ELF-1 (cell line): Measurements from ENCODE around the gene PLEKHA8.

Experiments used
- DNase-seq: peaks from one replicate; pipeline ENCODE4 v3.0.0-alpha.2; 2016; ENCODE audit warnings: low read depth, low spot score

Gene PLEKHA8, protein sequence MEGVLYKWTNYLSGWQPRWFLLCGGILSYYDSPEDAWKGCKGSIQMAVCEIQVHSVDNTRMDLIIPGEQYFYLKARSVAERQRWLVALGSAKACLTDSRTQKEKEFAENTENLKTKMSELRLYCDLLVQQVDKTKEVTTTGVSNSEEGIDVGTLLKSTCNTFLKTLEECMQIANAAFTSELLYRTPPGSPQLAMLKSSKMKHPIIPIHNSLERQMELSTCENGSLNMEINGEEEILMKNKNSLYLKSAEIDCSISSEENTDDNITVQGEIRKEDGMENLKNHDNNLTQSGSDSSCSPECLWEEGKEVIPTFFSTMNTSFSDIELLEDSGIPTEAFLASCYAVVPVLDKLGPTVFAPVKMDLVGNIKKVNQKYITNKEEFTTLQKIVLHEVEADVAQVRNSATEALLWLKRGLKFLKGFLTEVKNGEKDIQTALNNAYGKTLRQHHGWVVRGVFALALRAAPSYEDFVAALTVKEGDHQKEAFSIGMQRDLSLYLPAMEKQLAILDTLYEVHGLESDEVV

DNA sequence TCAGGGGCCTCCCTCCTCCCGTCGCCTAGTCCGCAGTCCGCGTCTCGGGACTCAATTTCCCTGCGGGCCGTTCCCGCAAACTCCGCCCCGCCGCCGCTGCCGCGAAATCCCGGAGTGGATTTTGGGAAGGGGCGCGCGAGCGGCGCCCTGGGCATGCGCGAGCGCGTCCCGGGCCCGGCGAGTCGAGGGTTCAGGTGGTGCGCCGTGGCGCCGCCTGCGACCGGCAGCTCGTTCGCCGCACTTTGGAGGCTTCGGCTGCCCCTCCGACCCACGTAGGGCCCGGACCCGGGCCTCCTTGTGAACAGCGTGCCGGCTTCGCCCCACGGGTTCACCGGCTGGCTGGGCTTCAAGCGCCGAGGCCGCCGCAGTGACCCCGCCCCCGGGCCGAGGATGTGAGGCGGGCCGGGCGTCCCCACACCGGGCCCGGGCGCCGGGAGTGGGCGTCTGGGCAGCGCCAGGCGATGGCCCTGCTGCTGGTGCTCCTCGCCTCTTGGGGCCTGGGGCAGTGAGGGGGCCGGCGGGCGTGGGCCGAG, at the start of gene PLEKHA8:
Gene PLEKHA8, plus strand, starts transcription at position 197 of the 533 bp plus-strand sequence. CDS start 351 bp downstream, outside the sequence.
- peak; percentile 96 for DNase-seq

DNA sequence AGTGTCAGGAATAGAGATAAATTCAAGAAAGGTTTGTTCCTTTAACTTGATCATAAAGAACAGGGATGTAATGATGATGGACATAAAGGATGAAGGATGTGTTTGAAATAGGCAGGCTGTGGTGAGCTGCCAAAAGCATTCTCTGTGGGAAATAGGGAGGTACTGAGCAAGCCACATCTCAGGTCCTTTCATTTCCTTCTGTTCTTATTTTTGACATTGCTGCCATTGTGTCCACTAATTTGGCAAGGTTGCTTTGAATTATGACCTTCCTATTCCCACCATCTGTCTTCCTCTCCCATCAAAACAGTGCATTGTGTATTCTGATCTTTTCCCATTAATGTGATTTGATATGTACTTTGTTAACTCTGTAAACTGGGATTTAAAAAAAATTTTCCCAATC, 48.1 kb upstream of the PLEKHA8 start:
- DNase-seq, result no peak

DNA sequence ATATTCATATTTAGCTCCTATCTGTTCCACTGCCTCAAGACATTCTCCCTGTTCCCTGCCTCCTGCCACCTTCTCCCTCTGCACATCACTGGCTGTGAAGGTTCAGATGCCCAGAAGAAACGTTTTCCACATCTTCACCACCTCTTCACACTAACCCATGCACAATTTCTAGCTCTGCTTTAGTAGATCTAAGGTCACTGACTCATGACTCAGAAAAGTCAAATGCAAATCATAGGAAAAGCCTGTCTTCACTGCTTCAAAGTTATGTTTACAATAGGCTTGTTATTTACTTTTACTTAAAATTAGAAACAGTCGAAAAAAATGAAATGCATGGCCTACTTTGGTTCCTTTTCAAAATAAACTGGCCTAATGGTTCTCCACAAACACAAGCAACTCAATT, 41.1 kb upstream of the PLEKHA8 start:
- DNase-seq, result no peak

DNA sequence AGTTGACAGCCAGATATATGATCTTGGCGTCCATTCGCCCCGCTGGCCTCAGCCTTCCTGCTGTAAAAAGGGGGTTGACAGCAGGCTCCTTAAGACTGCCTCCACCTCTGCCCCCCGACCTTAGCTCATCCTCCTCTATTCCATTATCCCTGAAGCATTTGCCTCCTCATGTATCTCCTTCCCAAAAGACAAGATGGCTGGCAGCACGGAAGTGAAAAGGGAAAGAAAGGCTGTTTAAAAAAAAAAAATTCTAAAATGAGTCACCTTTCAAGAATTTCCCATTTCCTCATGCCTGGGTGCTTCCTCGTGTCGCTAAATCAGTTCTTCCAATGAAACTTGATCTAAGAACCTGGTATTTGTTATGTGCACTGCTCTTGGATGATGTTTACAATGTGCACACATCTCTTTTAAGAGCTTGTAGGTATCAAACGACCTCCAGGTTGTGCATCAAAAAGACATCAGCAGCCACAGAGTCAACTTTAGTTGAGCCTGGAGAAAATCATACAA, 40.3 kb upstream of the PLEKHA8 start:
- DNase-seq, result peak; percentile 85

DNA sequence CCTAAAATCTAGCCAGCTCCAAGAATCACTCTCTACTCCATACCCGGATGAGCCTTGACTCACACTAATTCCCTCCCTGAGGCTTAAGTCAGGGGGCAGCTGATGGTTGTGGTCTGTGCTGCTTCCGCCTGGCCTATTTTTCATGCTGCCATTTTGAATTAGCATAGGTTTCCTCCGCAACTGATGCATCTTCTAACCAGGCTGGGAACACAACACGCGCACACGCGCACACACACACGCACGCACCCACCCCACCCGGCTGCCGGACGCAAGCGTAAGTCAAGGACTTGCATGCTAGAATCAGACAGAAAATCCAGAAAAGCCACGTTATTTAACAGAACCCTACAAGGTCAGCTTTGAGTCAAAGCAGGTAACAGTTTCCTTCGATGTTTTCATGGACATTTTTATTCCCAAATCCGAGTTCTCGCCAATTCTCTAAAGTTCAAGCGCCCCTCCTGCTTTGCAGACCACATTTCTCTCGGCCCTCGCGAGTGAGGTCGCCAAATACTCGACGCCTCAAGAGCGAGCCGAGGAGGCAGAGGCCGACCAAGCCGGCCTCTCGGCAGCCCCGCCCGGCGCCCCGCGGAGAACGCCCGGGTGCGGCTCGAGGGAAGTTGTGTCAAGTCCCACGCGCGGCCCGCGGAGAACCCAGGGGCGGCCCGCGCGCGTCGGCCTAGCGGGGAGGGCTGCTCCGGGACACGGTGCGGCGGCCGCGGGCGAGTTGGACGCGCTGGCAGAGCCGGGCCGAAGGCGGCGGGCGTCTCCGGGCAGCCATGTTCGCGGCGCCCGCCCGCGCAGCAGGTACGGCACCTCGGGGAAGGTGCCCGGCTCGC, 39.6 kb upstream of the PLEKHA8 start:
- peak; percentile 78 for DNase-seq

DNA sequence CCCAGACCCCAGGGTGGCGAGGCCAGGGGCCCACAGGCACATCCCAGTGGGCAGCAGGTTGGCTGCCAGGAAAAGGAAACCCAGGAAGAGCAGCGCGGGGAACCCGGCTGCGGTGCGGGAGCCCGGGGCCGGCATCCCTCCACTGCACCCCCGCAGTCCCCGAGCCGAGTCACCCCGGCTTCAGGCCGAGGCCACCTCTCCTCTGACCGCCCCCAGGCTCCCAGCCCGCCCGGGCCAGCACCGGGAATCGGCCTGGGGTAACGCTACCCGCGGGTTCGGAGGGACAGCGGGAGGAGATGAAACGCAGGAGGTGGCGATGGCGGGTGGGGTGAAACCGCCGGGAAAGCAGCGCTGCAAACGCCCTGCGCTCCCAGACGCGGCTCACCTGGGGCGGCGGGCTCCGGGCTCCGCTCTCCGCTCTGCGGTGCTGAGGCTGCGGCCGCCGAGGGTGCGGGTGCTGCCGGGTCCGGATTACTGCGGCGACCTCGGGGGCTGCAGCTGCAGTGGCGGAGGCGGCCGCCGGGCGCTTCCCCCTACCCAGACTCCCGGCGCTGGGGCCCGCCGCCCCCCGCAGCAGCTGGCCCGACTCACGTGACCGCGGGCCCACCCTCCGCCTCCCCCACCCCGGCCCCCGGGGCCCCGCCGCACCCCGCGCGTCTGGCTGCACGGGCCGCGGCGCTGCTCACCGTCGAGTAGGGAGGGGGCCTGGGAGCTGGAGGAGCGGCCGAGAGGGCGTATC, 38.8 kb upstream of the PLEKHA8 start, which contains the start of gene SCRN1:
Gene SCRN1, minus strand, starts transcription at position 545 of the 739 bp plus-strand sequence. CDS start 20,734 bp downstream, outside the sequence.
- DNase-seq, result peak; percentile 62

DNA sequence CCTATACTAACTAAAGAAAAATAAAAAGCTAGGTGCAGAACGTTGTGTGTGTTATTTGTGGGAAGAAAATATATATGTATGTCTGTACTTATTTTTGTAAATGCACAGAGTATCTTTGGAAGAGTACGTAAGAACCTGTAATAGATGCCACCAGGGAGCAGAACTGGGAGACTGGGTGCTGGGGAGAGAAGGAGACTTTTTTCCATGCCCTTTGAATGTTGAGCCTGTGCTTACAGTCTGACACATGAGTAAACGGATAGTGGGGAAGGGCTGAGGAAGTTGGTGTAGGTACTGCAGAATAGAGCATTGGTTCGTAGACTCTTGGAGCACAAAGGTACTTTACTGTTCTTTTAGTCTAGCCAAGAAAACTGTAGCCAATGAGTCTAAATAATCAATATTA, 37.3 kb upstream of the PLEKHA8 start:
- DNase-seq, result no peak

DNA sequence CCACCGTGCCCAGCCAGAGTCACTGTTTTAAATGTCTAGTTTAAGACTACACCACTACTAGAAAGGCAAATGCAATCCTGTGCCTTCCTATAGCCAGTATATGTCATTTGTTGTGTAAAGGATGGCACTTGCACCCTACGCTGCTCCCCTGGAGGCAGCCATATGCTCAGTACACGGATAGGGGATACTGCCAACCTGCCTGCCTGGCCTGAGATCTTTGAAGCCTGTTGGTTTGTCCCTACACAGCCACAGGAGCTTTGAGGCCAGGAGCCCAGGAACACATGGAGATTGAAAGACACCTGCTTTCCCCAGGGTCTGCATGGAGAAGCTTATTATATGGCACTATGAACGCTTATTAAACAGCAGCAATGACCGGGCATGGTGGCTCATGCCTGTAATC, 36.3 kb upstream of the PLEKHA8 start:
- no peak for DNase-seq

DNA sequence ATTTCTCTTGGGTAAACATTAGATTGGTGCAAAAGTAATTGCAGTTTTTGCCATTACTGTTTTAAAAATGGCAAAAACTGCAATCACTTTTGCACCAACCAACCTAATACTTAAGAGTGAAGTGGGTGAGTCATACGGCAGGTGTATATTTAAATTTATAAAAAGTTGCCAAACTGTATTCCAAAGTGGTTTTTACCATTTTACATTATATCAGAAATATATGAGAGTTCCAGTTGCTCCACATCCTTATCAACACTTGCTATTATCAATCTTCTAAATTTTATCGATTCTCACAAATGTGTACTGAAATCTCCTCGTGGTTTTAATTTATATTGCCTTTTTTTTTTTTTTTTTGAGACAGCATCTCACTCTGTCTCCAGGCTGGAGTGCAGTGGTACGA, 35.1 kb upstream of the PLEKHA8 start:
- DNase-seq, result no peak

DNA sequence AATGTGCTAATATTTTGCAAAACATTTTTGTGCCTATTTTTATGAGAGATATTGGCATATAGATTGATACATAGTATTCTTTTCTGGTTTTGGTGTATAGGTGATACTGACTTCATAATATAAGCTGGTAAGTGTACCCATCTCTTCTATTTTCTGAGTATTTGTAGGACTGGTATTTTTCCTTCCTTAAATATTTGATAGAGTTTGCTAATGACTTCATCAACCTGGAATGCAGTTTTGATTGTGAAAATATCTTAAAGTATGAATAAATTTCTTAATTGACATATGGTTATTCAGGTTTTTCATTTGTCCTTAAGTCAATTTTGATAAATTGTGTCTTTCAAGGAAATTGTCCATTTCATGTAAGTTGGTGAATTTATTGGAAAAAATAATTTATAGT, 32.6 kb upstream of the PLEKHA8 start:
- DNase-seq, result no peak

DNA sequence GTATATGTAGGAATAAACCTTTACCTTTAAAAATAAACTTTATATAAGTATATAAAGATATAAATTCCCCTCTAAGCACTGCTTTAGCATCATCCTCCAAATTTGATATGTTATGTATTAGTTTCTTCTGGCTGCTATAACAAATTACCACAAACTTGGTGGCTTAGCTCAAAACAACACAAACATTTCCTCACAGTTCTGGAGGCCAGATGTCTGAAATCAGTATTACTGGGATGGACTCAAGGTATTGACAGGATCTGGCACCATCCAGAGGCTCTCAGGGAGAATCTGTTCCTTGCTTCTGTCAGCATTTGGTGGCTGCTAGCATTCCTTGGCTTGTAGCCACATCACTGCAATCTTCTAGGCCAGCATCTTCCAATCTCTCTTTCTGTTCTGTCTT, 31.9 kb upstream of the PLEKHA8 start:
- DNase-seq, result no peak

DNA sequence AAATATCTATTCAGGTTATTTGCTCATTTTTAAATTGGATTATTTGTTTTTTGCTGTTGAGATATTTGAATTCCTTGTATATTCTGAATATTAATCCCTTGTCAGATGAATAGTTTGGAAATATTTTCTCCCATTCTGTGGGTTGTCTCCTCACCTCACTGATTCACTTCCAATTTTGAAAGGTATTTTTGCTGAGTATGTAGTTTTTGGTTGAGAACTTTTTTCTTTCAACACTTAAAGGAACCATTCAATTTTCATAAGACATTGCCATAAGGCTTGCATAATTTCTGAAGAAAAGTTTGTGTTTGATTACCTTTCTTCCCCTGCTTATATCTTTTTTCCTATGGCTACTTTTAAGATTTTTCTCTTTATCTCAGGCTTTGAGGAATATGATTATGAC, 29.7 kb upstream of the PLEKHA8 start:
- no peak for DNase-seq

DNA sequence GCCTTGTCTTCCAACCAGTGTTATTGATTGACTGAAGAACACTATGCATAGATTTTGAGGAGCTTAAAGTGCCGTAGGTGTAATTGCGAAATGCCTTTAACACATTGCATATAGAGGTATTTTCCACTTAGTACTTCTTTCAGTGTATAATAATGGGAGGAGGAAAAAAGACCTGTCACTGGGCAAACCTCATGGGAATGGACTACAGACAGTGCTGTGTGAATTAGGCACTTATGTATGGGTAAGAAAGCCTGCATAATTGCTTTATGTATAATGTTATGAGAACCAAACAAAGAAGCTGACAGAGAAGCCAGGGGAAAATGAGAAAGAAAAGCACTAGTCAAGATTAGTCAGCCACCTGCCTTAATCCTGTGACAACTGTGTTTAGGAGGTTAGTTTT, 26.2 kb upstream of the PLEKHA8 start:
- DNase-seq, result no peak

DNA sequence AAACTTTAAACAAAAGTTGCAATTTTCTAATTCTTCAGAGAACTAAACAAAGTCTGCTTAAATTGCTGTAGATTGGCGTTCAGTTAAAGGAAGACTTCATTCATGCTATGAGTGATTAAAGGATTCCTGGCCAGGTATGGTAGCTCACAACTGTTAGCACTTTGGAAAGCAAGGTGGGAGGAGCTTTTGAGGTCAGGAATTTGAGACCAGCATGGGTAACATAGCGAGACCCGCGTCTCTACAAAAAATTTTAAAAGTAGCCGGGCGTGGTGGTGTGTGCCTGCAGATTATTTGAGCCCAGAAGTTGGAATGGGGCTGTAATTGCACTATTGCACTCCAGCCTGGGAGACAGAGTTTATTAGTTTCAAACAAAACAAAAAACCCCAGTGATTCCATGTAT, 25.1 kb upstream of the PLEKHA8 start:
- peak; percentile 25 for DNase-seq

DNA sequence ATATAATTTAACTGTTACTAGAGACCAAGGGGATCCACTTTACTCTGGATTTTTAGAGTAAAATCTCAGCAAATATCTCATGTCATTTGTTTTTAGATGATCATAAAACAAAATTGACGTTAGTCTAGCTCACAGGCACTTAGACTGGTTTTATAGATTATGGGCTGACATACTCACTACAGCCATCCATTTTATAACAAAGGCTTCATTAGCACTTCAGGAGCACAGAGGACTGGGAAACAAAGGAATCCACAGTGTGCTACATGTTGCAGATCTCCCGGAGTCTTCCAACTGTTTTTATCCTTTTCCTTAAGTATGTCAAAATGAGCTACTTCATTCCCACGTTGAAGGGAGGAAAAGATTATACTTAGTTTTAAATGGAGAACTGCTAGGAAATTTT, 22.7 kb upstream of the PLEKHA8 start:
- no peak for DNase-seq

DNA sequence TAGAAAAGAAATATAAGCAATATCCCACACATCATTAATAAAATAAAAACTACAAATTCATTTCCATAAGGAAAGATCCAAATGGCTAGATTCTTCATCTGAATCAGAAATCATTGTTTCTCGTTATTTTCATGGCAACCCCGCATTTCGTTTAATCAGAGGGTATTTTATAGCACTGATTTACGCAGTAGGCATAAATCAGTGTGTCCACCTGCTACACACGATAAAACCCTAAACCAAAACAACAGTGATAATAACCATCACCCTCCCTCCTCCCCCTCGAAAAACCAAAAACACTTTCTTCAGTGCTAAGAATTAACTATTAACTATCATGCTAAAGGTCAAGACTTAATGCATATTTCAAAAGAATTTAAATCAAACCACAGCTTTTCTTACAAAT, 18.2 kb upstream of the PLEKHA8 start:
- DNase-seq, result no peak

DNA sequence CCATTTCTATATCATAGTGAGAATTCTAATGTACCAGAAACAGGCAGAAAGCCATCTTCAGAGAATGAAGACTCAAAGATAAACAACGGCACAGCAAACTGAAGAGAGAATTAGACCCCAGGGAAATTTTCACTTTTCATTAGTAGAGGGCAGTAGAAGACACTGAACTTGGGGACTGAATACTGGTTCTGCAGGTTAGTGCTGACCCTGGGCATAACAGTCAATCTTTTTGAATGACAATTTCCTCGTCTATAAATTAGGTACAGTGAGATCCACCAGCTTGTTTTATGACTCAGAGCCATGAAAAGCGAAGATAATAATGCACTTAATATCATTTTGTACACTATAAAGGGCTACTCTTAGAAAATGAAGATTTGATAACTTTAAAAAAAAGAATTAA, 15.5 kb upstream of the PLEKHA8 start:
- no peak for DNase-seq

DNA sequence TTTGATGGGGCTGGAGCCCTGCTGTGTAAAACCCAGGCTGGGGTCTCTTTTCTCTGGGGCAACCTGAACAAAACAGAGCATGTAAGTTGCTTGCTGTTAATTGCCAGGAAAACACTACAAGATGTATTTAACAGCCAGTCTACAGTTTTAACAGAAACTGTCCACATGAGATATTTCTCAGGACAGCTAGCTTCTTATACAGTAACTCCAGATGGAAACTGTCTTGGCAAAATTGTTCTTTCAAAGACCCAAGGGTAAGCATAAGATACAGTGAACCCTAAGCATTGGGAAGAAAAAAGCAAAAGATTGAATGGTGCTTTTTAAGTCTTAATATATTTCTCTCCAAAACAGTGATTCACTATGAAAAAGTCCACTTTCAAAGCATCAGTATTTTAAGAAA, 9.8 kb upstream of the PLEKHA8 start:
- no peak for DNase-seq

DNA sequence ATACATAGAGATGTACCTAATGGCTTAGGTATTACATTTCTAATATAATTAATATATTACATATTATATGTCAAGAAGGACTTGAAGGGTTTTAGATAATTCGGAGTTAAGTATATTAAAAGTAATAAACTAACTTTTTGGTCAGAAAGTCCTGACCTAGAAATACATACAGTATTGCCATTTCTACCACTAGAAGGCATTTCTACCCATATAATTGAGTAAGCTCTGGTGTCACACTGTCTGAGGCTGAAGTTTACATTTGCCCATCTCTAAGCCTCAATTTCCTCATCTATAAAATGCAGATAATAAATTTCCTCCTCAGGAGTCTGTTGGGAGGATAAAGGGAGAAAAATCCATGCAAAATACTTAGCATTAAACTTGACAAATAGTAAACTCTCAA, 8.8 kb upstream of the PLEKHA8 start:
- DNase-seq, result no peak

DNA sequence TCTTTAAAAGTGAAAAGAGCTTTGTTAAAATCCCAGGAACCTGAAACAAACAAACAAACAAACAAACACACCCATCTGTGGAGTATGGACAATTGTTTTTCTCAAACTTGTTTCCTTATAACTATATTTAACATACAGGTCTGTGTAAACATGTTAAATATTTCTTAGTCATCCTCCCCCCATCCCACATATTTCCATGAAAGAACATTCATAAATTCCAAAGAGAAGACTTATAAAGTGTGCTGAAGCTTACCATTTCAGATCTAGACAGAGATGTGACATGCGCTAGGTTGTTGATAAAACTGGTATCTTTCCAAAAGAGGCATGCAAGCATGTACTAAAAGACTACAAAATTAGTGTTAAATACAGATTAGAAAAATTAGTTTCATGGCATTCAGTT, 8.3 kb upstream of the PLEKHA8 start:
- DNase-seq, result no peak

DNA sequence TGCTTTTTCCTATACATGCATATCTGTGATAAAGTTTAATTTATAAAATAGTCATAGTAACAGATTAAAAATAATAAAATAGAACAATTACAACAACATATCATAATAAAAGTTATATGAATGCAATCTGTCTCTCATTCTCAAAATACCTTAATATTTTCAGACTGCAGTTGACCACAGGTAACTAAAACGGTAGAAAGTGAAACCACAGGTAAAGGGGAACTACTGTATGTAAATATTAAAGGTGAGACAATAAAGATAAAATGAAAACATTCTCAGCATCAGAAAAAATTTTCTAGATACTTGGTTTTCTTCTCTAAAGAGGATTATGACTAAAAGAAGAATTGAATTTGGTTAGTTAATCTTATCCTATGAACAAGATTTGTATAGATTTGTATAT, 7.7 kb upstream of the PLEKHA8 start:
- no peak for DNase-seq
